ENCODE results near the gene CUBN.

Gene CUBN

GRCh38 chr10:16867556-16867955, 262.1 kb downstream of the CUBN start:
- no peak overlapping the region for H3K27ac ChIP-seq
- DNase-seq (ENCODE audit: low read depth, low spot score) = no peak
- TF ChIP-seq POLR2AphosphoS5 (IDR thresholded peaks at IDR 0.05; ENCODE audit: borderline replicate concordance, low read depth, low read length) = no peak
- no peak for TF ChIP-seq FOXP2 (optimal IDR thresholded peaks at IDR 0.05; ENCODE audit: control extremely low read depth, extremely low read length, insufficient read depth)
- no peak overlapping the region for H3K4me3 ChIP-seq
- H3K9me3 ChIP-seq (ENCODE audit: low read depth, low read length) = no peaks in the 10 kb centered on the region
- H3K9ac ChIP-seq (ENCODE audit: insufficient read length) = no peak overlapping the region
- no peaks in the 10 kb centered on the region for H3K36me3 ChIP-seq (ENCODE audit: insufficient read depth, low read length)

GRCh38 chr10:16866541-16867275, 262.9 kb downstream of the CUBN start:
- Histone ChIP-seq H3K27ac (no peak overlapping the region), H3K36me3 (ENCODE audit: insufficient read depth, low read length) (no peaks in the 10 kb centered on the region), H3K9ac (ENCODE audit: insufficient read length) (no peak overlapping the region), H3K4me3 (no peak overlapping the region), H3K9me3 (ENCODE audit: low read depth, low read length) (no peaks in the 10 kb centered on the region)
- no peak for TF ChIP-seq POLR2AphosphoS5 (IDR thresholded peaks at IDR 0.05; ENCODE audit: borderline replicate concordance, low read depth, low read length)
- no peak for TF ChIP-seq EZH2 (IDR thresholded peaks at IDR 0.05)
- no peak for TF ChIP-seq FOXP2 (optimal IDR thresholded peaks at IDR 0.05; ENCODE audit: control extremely low read depth, extremely low read length, insufficient read depth)
- DNase-seq (ENCODE audit: low read depth, low spot score) = no peak

DNA sequence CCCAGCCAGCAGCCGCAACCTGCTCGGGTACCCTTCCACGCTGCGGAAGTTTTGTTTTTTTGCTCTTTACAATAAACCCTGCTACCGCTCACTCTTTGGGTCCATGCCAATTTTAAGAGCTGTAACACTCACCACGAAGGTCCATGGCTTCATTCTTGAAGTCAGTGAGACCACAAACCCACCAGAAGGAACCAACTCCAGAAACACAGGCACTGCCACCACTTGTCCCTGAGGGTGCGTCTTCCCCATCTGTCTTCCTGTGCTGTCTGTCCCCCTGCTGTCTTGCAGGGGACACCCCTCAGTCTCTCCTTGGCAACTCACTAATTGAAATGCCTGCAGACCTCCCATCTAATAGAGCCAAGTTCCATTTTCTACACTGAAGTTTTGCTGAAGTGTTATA, 263.8 kb downstream of the CUBN start:
- Histone ChIP-seq H3K36me3 (ENCODE audit: insufficient read depth, low read length) (no peaks in the 10 kb centered on the region), H3K27ac (no peak overlapping the region), H3K9me3 (ENCODE audit: low read depth, low read length) (no peaks in the 10 kb centered on the region), H3K9ac (ENCODE audit: insufficient read length) (no peak overlapping the region), H3K4me3 (no peak overlapping the region)
- DNase-seq (ENCODE audit: low read depth, low spot score) = no peak
- TF ChIP-seq EZH2 (IDR thresholded peaks at IDR 0.05) (no peak), POLR2AphosphoS5 (IDR thresholded peaks at IDR 0.05; ENCODE audit: borderline replicate concordance, low read depth, low read length) (no peak), FOXP2 (optimal IDR thresholded peaks at IDR 0.05; ENCODE audit: control extremely low read depth, extremely low read length, insufficient read depth) (no peak)

DNA sequence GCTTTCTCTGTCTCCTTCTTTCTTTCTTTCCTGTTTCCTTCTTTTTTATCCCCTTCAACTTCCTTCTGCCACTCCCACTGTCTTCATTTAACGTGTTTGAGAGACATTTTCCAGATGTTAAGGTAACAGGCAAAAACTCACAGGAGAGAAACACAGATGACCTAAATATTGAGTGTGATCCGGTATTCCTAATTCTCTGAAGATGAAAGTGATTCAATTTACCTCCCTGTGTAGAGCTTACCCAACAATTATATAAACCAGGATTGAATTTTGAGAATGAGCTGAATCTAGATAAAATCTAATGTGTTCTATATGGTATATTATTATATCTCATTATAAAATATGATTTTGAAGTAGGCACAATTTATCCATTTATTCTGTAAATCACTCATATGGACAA, 265.8 kb downstream of the CUBN start:
- no peak overlapping the region for H3K27ac ChIP-seq
- H3K4me3 ChIP-seq = no peak overlapping the region
- no peaks in the 10 kb centered on the region for H3K9me3 ChIP-seq (ENCODE audit: low read depth, low read length)
- no peaks in the 10 kb centered on the region for H3K36me3 ChIP-seq (ENCODE audit: insufficient read depth, low read length)
- DNase-seq (ENCODE audit: low read depth, low spot score) = no peak
- no peak for TF ChIP-seq EZH2 (IDR thresholded peaks at IDR 0.05)
- no peak for TF ChIP-seq FOXP2 (optimal IDR thresholded peaks at IDR 0.05; ENCODE audit: control extremely low read depth, extremely low read length, insufficient read depth)
- no peak for TF ChIP-seq POLR2AphosphoS5 (IDR thresholded peaks at IDR 0.05; ENCODE audit: borderline replicate concordance, low read depth, low read length)
- no peak overlapping the region for H3K9ac ChIP-seq (ENCODE audit: insufficient read length)

- Histone ChIP-seq H3K36me3 (ENCODE audit: insufficient read depth, low read length) (no peaks in the 10 kb centered on the region), H3K4me3 (no peak overlapping the region), H3K9ac (ENCODE audit: insufficient read length) (no peak overlapping the region), H3K9me3 (ENCODE audit: low read depth, low read length) (no peaks in the 10 kb centered on the region), H3K27ac (no peak overlapping the region)
- no peak for DNase-seq (ENCODE audit: low read depth, low spot score)
- TF ChIP-seq EZH2 (IDR thresholded peaks at IDR 0.05) = no peak
- TF ChIP-seq FOXP2 (optimal IDR thresholded peaks at IDR 0.05; ENCODE audit: control extremely low read depth, extremely low read length, insufficient read depth) = no peak
- TF ChIP-seq POLR2AphosphoS5 (IDR thresholded peaks at IDR 0.05; ENCODE audit: borderline replicate concordance, low read depth, low read length) = no peak
These were observed 272.2 kb downstream of the CUBN start for GRCh38 chr10:16857419-16857818.

DNA sequence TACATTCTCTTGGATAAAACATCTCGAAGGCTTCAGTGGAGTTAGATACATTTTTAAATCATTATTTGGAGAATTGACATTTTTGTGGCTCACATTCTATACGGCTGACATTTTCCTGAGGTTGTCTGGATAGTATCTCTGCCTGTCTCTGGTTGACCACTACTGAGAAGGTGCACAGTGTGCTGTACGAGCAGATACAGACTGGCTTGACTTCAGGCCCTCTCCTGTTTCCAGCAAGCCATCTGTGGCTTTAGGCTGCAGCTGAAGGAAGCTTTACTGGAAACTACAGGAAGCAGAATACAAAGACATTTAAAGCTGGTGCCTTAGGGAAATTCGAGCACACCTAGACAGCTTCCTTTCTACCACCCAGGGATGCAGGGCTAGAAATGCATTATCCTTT, 273.0 kb downstream of the CUBN start:
- Histone ChIP-seq H3K36me3 (ENCODE audit: insufficient read depth, low read length) (no peaks in the 10 kb centered on the region), H3K9ac (ENCODE audit: insufficient read length) (no peak overlapping the region), H3K4me3 (no peak overlapping the region), H3K9me3 (ENCODE audit: low read depth, low read length) (no peaks in the 10 kb centered on the region), H3K27ac (no peak overlapping the region)
- DNase-seq (ENCODE audit: low read depth, low spot score) = no peak
- TF ChIP-seq POLR2AphosphoS5 (IDR thresholded peaks at IDR 0.05; ENCODE audit: borderline replicate concordance, low read depth, low read length) = no peak
- TF ChIP-seq FOXP2 (optimal IDR thresholded peaks at IDR 0.05; ENCODE audit: control extremely low read depth, extremely low read length, insufficient read depth) = no peak
- TF ChIP-seq EZH2 (IDR thresholded peaks at IDR 0.05) = no peak

GRCh38 chr10:16856092-16856491, 273.5 kb downstream of the CUBN start:
- H3K4me3 ChIP-seq = no peak overlapping the region
- H3K9me3 ChIP-seq (ENCODE audit: low read depth, low read length) = no peaks in the 10 kb centered on the region
- H3K27ac ChIP-seq = no peak overlapping the region

DNA sequence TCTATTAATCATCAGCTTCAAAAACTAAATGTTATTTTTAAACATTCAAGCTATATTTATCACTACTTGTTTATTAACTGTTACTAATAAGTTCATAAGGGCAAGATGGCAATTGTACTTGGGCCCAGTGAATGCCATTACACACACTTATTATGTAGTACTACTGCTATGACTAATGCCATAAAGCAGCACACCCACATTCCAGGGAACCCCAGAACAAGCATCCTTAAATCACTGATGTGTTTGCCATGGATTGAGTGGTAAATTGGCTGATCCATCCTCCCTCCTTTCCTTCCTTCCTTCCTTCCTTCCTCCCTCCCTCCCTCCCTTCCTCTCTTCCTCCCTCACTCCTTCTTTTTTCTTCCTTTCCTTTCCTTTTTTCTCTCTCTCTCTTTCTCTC, 275.0 kb downstream of the CUBN start:
- H3K27ac ChIP-seq = no peak overlapping the region
- no peaks in the 10 kb centered on the region for H3K36me3 ChIP-seq (ENCODE audit: insufficient read depth, low read length)
- H3K9me3 ChIP-seq (ENCODE audit: low read depth, low read length) = no peaks in the 10 kb centered on the region
- H3K9ac ChIP-seq (ENCODE audit: insufficient read length) = no peak overlapping the region
- TF ChIP-seq FOXP2 (optimal IDR thresholded peaks at IDR 0.05; ENCODE audit: control extremely low read depth, extremely low read length, insufficient read depth) = no peak
- no peak for TF ChIP-seq POLR2AphosphoS5 (IDR thresholded peaks at IDR 0.05; ENCODE audit: borderline replicate concordance, low read depth, low read length)
- TF ChIP-seq EZH2 (IDR thresholded peaks at IDR 0.05) = no peak
- DNase-seq (ENCODE audit: low read depth, low spot score) = no peak
- H3K4me3 ChIP-seq = no peak overlapping the region

More at GRCh38 chr10:16856092-16856491, 273.5 kb downstream of the CUBN start:
- DNase-seq (ENCODE audit: low read depth, low spot score) = no peak
- TF ChIP-seq POLR2AphosphoS5 (IDR thresholded peaks at IDR 0.05; ENCODE audit: borderline replicate concordance, low read depth, low read length) (no peak), EZH2 (IDR thresholded peaks at IDR 0.05) (no peak), FOXP2 (optimal IDR thresholded peaks at IDR 0.05; ENCODE audit: control extremely low read depth, extremely low read length, insufficient read depth) (no peak)
- Histone ChIP-seq H3K9ac (ENCODE audit: insufficient read length) (no peak overlapping the region), H3K36me3 (ENCODE audit: insufficient read depth, low read length) (no peaks in the 10 kb centered on the region)

- Histone ChIP-seq H3K9ac (ENCODE audit: insufficient read length) (no peak overlapping the region), H3K27ac (no peak overlapping the region), H3K4me3 (no peak overlapping the region), H3K9me3 (ENCODE audit: low read depth, low read length) (no peaks in the 10 kb centered on the region), H3K36me3 (ENCODE audit: insufficient read depth, low read length) (no peaks in the 10 kb centered on the region)
- no peak for DNase-seq (ENCODE audit: low read depth, low spot score)
- TF ChIP-seq FOXP2 (optimal IDR thresholded peaks at IDR 0.05; ENCODE audit: control extremely low read depth, extremely low read length, insufficient read depth) (no peak), EZH2 (IDR thresholded peaks at IDR 0.05) (no peak), POLR2AphosphoS5 (IDR thresholded peaks at IDR 0.05; ENCODE audit: borderline replicate concordance, low read depth, low read length) (no peak)
These were observed 275.8 kb downstream of the CUBN start for GRCh38 chr10:16853809-16854208.

All from SK-N-MC (cell line).